ENCODE data around the gene RASSF6.

The RASSF6 gene

DNA sequence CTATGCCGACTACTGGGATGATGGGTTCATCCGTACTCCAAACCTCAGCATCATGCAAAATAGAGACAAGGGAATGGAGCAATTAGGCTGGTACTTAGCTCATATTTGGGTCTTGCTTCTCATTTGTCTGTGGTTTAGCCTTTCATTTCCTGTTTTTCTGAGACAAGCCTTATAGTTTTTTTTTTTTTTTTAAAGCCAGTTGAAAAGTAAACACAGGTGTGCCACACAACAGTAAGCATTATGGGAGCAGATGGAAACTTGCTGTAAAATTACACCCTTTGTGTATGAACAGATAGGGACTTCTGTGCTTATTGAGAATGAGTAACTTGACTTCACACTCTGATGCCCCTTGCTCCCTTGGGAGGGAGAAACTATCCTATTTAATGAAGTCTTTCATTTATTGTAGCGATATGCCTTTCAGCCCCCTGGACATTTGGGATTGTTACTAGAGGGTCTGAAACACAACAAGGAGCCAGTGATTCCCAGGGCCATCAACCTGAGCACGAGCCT lies 13.7 kb downstream of the RASSF6 start:
- 0 out of 2 replicates have a peak overlapping the region, but pooled peaks have one; percentile 50 for H2AFZ ChIP-seq (ENCODE audit: low read length)
- no peaks in the 10 kb centered on the region for H3K27me3 ChIP-seq (ENCODE audit: insufficient read depth, low read length, poor library complexity, severe bottlenecking)
- no peak overlapping the region for H3K4me2 ChIP-seq (ENCODE audit: low read depth, low read length, poor library complexity, severe bottlenecking)
- H3F3A ChIP-seq (ENCODE audit: low read depth), result no peaks in the 10 kb centered on the region
- TF ChIP-seq, protein P1, sequence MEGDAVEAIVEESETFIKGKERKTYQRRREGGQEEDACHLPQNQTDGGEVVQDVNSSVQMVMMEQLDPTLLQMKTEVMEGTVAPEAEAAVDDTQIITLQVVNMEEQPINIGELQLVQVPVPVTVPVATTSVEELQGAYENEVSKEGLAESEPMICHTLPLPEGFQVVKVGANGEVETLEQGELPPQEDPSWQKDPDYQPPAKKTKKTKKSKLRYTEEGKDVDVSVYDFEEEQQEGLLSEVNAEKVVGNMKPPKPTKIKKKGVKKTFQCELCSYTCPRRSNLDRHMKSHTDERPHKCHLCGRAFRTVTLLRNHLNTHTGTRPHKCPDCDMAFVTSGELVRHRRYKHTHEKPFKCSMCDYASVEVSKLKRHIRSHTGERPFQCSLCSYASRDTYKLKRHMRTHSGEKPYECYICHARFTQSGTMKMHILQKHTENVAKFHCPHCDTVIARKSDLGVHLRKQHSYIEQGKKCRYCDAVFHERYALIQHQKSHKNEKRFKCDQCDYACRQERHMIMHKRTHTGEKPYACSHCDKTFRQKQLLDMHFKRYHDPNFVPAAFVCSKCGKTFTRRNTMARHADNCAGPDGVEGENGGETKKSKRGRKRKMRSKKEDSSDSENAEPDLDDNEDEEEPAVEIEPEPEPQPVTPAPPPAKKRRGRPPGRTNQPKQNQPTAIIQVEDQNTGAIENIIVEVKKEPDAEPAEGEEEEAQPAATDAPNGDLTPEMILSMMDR (conservative IDR thresholded peaks at IDR 0.05; ENCODE audit: low read length), result no peak
- no peak for TF ChIP-seq EZH2phosphoT487 (IDR thresholded peaks at IDR 0.05; ENCODE audit: borderline replicate concordance)
- H3K79me2 ChIP-seq (ENCODE audit: insufficient read depth, low read length), result no peaks in the 10 kb centered on the region
- H3K9me3 ChIP-seq (ENCODE audit: insufficient read depth, low read depth, low read length), result no peaks in the 10 kb centered on the region
- no peaks in the 10 kb centered on the region for H4K20me1 ChIP-seq (ENCODE audit: insufficient read depth, low read length, poor library complexity, severe bottlenecking)
- H3K36me3 ChIP-seq (ENCODE audit: insufficient read depth, low read length), result no peaks in the 10 kb centered on the region
- peaks cover 11% of the 10 kb centered on the region for H3K4me1 ChIP-seq (ENCODE audit: insufficient read depth, low read length, poor library complexity, severe bottlenecking)
- H3K4me3 ChIP-seq (ENCODE audit: low read length, poor library complexity, severe bottlenecking), result no peak overlapping the region
- no peak overlapping the region for H3K9ac ChIP-seq (ENCODE audit: low read depth, low read length, poor library complexity, severe bottlenecking)
- H3K9me2 ChIP-seq (replicated peaks; ENCODE audit: low read depth, low read length), result no peaks in the 10 kb centered on the region

DNA sequence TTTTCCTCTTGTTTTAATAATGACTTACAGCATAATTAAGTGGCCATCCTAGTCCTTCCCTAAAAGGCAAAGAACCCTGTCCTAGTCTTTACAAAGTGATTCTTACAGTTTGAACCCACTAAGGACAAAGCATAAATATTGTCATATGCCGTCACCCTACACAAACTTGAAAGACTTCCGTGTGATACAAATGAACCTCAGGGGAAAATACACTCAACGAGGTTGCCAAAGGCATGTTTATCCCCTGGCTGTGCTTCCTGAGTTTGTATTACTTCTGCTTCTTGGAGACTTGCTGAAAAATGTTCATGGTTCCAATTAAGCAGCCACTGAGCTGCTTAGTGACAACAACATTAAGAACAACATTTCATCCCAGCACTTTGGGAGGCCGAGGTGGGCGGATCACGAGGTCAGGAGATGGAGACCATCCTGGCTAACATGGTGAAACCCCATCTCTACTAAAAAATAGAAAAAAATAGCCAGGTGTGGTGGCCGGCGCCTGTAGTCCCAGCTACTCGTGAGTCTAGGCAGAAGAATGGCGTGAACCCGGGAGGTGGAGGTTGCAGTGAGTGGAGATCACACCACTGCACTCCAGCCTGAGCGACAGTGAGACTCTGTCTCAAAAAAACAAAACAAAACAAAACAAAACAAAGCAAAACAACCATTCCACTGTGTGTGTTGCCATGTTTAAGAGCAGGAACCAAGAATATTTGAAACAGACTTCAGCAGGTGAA lies 16.2 kb downstream of the RASSF6 start:
- H3K9ac ChIP-seq (ENCODE audit: low read depth, low read length, poor library complexity, severe bottlenecking), result no peak overlapping the region
- TF ChIP-seq, protein P1 (conservative IDR thresholded peaks at IDR 0.05; ENCODE audit: low read length), result no peak
- TF ChIP-seq EZH2phosphoT487 (IDR thresholded peaks at IDR 0.05; ENCODE audit: borderline replicate concordance), result no peak

DNA sequence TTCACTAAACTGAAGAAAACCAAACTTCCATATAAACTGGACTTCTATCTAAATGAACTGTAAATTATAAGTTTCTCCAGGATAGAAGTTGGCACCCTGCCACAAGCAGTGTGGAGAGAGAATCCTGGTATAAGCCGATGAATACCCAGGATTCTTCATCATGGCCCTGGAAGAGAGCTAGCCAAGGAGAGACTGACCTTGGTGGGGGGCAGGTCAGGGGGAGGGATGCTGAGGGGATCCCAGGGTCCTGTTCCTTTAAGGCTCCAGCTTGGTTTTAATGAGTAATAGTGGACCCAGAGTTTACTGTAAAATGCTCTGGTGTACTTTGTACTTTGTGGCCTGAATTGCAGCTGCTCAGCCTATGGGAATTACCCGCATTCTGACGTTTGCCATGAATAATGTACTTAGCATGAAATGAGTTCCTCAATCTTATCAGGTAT lies 16.9 kb downstream of the RASSF6 start:
- TF ChIP-seq, protein P1 (conservative IDR thresholded peaks at IDR 0.05; ENCODE audit: low read length), result no peak
- no peak for TF ChIP-seq EZH2phosphoT487 (IDR thresholded peaks at IDR 0.05; ENCODE audit: borderline replicate concordance)
- Histone ChIP-seq H3K9me3 (ENCODE audit: insufficient read depth, low read depth, low read length) (no peaks in the 10 kb centered on the region), H3K4me2 (ENCODE audit: low read depth, low read length, poor library complexity, severe bottlenecking) (no peak overlapping the region), H4K20me1 (ENCODE audit: insufficient read depth, low read length, poor library complexity, severe bottlenecking) (no peaks in the 10 kb centered on the region), H3K4me3 (ENCODE audit: low read length, poor library complexity, severe bottlenecking) (no peak overlapping the region), H3K36me3 (ENCODE audit: insufficient read depth, low read length) (no peaks in the 10 kb centered on the region), H3K79me2 (ENCODE audit: insufficient read depth, low read length) (no peaks in the 10 kb centered on the region), H3K9ac (ENCODE audit: low read depth, low read length, poor library complexity, severe bottlenecking) (no peak overlapping the region), H3K27me3 (ENCODE audit: insufficient read depth, low read length, poor library complexity, severe bottlenecking) (no peaks in the 10 kb centered on the region), H3K4me1 (ENCODE audit: insufficient read depth, low read length, poor library complexity, severe bottlenecking) (peaks cover 11% of the 10 kb centered on the region), H2AFZ (ENCODE audit: low read length) (no peak overlapping the region), H3K9me2 (replicated peaks; ENCODE audit: low read depth, low read length) (no peaks in the 10 kb centered on the region), H3F3A (ENCODE audit: low read depth) (no peaks in the 10 kb centered on the region)

More for the DNA sequence above, 16.2 kb downstream of the RASSF6 start:
- H3K4me1 ChIP-seq (ENCODE audit: insufficient read depth, low read length, poor library complexity, severe bottlenecking), result peaks cover 11% of the 10 kb centered on the region
- no peaks in the 10 kb centered on the region for H3K9me3 ChIP-seq (ENCODE audit: insufficient read depth, low read depth, low read length)
- H3F3A ChIP-seq (ENCODE audit: low read depth), result no peaks in the 10 kb centered on the region
- H2AFZ ChIP-seq (ENCODE audit: low read length), result no peak overlapping the region
- H3K79me2 ChIP-seq (ENCODE audit: insufficient read depth, low read length), result no peaks in the 10 kb centered on the region
- no peaks in the 10 kb centered on the region for H3K9me2 ChIP-seq (replicated peaks; ENCODE audit: low read depth, low read length)
- H3K4me2 ChIP-seq (ENCODE audit: low read depth, low read length, poor library complexity, severe bottlenecking), result no peak overlapping the region
- no peaks in the 10 kb centered on the region for H4K20me1 ChIP-seq (ENCODE audit: insufficient read depth, low read length, poor library complexity, severe bottlenecking)
- H3K36me3 ChIP-seq (ENCODE audit: insufficient read depth, low read length), result no peaks in the 10 kb centered on the region
- H3K27me3 ChIP-seq (ENCODE audit: insufficient read depth, low read length, poor library complexity, severe bottlenecking), result no peaks in the 10 kb centered on the region
- no peak overlapping the region for H3K4me3 ChIP-seq (ENCODE audit: low read length, poor library complexity, severe bottlenecking)

Data from Loucy (cell line).